Prostate gland (tissue), 2 donors: Measurements from ENCODE around the gene CBARP.

ENCODE experiments used
- POLR2A ChIP-seq: fragments of 450-650 bp; IDR thresholded peaks from one replicate; pipeline ENCODE4 v1.6.1; 2016; ENCODE audit warnings: antibody characterized with exemption, mild to moderate bottlenecking
- TF ChIP-seq, protein P1 (sequence below), 4 experiments: fragments of 200-600 bp in 2 of 4; fragments of 450-650 bp in 2 of 4; sonication (generic) in 2 of 4; IDR thresholded peaks; 1 replicate in 3 of 4; 2 replicates in 1 of 4; pipeline ENCODE4 v1.5.1; 2016 to 2019; ENCODE audit warnings: antibody characterized with exemption in 4 of 4, mild to moderate bottlenecking in 2 of 4, moderate library complexity in 2 of 4

DNA sequence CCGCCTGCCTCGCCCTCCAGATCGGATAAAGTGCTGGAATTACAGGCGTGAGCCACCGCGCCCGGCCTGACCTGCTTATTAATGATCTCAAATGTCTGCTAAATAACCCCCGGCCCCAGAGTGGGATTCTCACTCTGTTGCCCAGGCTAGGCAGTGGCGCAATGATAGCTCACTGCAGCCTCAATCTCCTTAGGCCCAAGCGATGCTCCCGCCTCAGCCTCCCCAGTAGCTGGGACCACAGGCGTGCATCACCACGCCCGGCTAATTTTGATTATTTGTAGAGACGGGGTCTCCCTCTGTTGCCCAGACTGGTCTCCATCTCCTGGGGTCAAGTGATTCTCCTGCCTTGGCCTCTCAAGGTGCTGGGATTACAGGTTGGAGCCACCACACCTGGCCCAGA, 3.1 kb upstream of the CBARP start:
- TF ChIP-seq, protein P1, sequence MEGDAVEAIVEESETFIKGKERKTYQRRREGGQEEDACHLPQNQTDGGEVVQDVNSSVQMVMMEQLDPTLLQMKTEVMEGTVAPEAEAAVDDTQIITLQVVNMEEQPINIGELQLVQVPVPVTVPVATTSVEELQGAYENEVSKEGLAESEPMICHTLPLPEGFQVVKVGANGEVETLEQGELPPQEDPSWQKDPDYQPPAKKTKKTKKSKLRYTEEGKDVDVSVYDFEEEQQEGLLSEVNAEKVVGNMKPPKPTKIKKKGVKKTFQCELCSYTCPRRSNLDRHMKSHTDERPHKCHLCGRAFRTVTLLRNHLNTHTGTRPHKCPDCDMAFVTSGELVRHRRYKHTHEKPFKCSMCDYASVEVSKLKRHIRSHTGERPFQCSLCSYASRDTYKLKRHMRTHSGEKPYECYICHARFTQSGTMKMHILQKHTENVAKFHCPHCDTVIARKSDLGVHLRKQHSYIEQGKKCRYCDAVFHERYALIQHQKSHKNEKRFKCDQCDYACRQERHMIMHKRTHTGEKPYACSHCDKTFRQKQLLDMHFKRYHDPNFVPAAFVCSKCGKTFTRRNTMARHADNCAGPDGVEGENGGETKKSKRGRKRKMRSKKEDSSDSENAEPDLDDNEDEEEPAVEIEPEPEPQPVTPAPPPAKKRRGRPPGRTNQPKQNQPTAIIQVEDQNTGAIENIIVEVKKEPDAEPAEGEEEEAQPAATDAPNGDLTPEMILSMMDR (IDR thresholded peaks at IDR 0.05), result no peak
- TF ChIP-seq POLR2A, result no peak
